ENCODE results near the gene KCNA3. TPM values are rescaled to one million over a fixed set of nuclear protein-coding genes. Genes with fewer than 3 reads are reported as not detected.

KCNA3 gene
- total RNA-seq (2013): 4.3 TPM
- polyA plus RNA-seq: 1 to 10 TPM; 4.8 to 7.7 (median 5.6) TPM
- polyA minus RNA-seq: 12.6 and 16.4 TPM in 2 replicates
- 41.4 to 100 (median 50.8) reads per million in 11 experiments for total RNA-seq

GRCh38 chr1:110674337-110675059, at the start of gene KCNA3:
Gene KCNA3, minus strand, starts transcription at chr1:110674940. Its CDS starts 131 bp downstream, at chr1:110674809.
- Histone ChIP-seq H3K36me3 (replicated peaks in 1 of 2; ENCODE audit: control insufficient read depth in 1 of 2, insufficient read depth in 2 of 2, low read length in 2 of 2) (no peaks in the 10 kb centered on the region), H3K9me3 (replicated peaks in 1 of 2; ENCODE audit: control insufficient read depth in 1 of 2, insufficient read depth in 1 of 2, low read length in 2 of 2) (no peaks in the 10 kb centered on the region), H3K27ac (ENCODE audit: low read depth in 1 of 2, low read length in 2 of 2) (peak within 1 kb of the TSS; percentile 10 to 83), H3K9ac (ENCODE audit: insufficient read depth, low read length, poor library complexity, severe bottlenecking) (peak within 1 kb of the TSS; percentile 72), H3K4me3 (replicated peaks in 1 of 3; ENCODE audit: low read depth in 2 of 3, low read length in 3 of 3) (peak within 1 kb of the TSS; percentile 70 to 89 (median 78)), H3K27me3 (ENCODE audit: control insufficient read depth in 2 of 2, insufficient read depth in 2 of 2, low read length in 2 of 2) (no peaks in the 10 kb centered on the region), H3K4me1 (ENCODE audit: control insufficient read depth in 1 of 2, insufficient read depth in 2 of 2, low read length in 2 of 2) (peaks cover 38 to 73% of the 10 kb centered on the region in 2 donors), H2AFZ (ENCODE audit: insufficient read depth, low read depth, low read length, poor library complexity, severe bottlenecking) (peak within 1 kb of the TSS; percentile 83), H4K20me1 (ENCODE audit: insufficient read depth, low read length) (no peaks in the 10 kb centered on the region), H3K4me2 (replicated peaks; ENCODE audit: extremely low read depth, low read length, poor library complexity, severe bottlenecking) (peak within 1 kb of the TSS; percentile 76), H3K79me2 (ENCODE audit: insufficient read depth, low read length) (peaks cover 47% of the 10 kb centered on the region)
- intact Hi-C loops (cut with micrococcal nuclease): loop anchor here (5.0 to 10.0 kb wide), 2 partner anchors 42 to 90 kb away; no protein-coding TSS in a partner anchor
- peak; percentile 17 to 39 (median 36) for DNase-seq
- Mint-ChIP-seq H3K27ac (peak within 1 kb of the TSS in 6 of 7 donors; percentile 84 to 93 (median 90)), H3K4me3 (peak within 1 kb of the TSS; percentile 95 to 99), H3K27me3 (ENCODE audit: low read depth in 3 of 3) (peaks cover 2 to 16% (median 10%) of the 10 kb centered on the region in 3 donors), H3K4me1 (peaks cover 60% of the 10 kb centered on the region), H3K9me3 (peaks cover 0 to 3% (median 0%) of the 10 kb centered on the region in 7 donors), H3K36me3 (peaks cover 0 to 3% of the 10 kb centered on the region in 2 donors)
- TF ChIP-seq CTCF (IDR thresholded peaks at IDR 0.05): peak; percentile 20
- WGBS (ENCODE audit: insufficient coverage): under 1% methylated on average over 97 of the region's 97 CpGs

GRCh38 chr1:110722807-110723206, 48.1 kb upstream of the KCNA3 start:
- Mint-ChIP-seq H3K9me3 (no peaks in the 10 kb centered on the region), H3K27ac (no peak overlapping the region), H3K4me3 (no peak overlapping the region), H3K4me1 (peaks cover 7% of the 10 kb centered on the region), H3K36me3 (no peaks in the 10 kb centered on the region), H3K27me3 (ENCODE audit: low read depth in 3 of 3) (peaks cover 9 to 18% (median 12%) of the 10 kb centered on the region in 3 donors)
- Histone ChIP-seq H2AFZ (ENCODE audit: insufficient read depth, low read depth, low read length, poor library complexity, severe bottlenecking) (no peak overlapping the region), H3K4me3 (replicated peaks in 1 of 3; ENCODE audit: low read depth in 2 of 3, low read length in 3 of 3) (no peak overlapping the region), H3K4me2 (replicated peaks; ENCODE audit: extremely low read depth, low read length, poor library complexity, severe bottlenecking) (no peak overlapping the region), H3K4me1 (ENCODE audit: control insufficient read depth in 1 of 2, insufficient read depth in 2 of 2, low read length in 2 of 2) (peaks cover 7 to 17% of the 10 kb centered on the region in 2 donors), H4K20me1 (ENCODE audit: insufficient read depth, low read length) (no peaks in the 10 kb centered on the region), H3K27ac (ENCODE audit: low read depth in 1 of 2, low read length in 2 of 2) (no peak overlapping the region), H3K27me3 (ENCODE audit: control insufficient read depth in 2 of 2, insufficient read depth in 2 of 2, low read length in 2 of 2) (peaks cover 0 to 6% of the 10 kb centered on the region in 2 donors), H3K9me3 (replicated peaks in 1 of 2; ENCODE audit: control insufficient read depth in 1 of 2, insufficient read depth in 1 of 2, low read length in 2 of 2) (no peaks in the 10 kb centered on the region), H3K9ac (ENCODE audit: insufficient read depth, low read length, poor library complexity, severe bottlenecking) (no peak overlapping the region), H3K79me2 (ENCODE audit: insufficient read depth, low read length) (no peaks in the 10 kb centered on the region), H3K36me3 (replicated peaks in 1 of 2; ENCODE audit: control insufficient read depth in 1 of 2, insufficient read depth in 2 of 2, low read length in 2 of 2) (no peaks in the 10 kb centered on the region)
- whole genome bisulfite sequencing (ENCODE audit: insufficient coverage): 52% methylated on average over 3 of the region's 5 CpGs
- peak in 1 of 3 donors; percentile 69 for DNase-seq
- intact Hi-C loops (cut with micrococcal nuclease): no loop called here
- no peak for TF ChIP-seq CTCF (IDR thresholded peaks at IDR 0.05)
